Activated CD8-positive, alpha-beta memory T cell treated with anti-CD3 and anti-CD28 coated beads, Interleukin-2, amount 50 U/mL, for 1 hour (primary cell): ENCODE results near the gene ARL6IP1.

Source experiments
- DNase-seq: peaks from one replicate; pipeline ENCODE4 v3.0.0-alpha.2; 2020; ENCODE audit errors: extremely low read depth

Gene ARL6IP1

DNA sequence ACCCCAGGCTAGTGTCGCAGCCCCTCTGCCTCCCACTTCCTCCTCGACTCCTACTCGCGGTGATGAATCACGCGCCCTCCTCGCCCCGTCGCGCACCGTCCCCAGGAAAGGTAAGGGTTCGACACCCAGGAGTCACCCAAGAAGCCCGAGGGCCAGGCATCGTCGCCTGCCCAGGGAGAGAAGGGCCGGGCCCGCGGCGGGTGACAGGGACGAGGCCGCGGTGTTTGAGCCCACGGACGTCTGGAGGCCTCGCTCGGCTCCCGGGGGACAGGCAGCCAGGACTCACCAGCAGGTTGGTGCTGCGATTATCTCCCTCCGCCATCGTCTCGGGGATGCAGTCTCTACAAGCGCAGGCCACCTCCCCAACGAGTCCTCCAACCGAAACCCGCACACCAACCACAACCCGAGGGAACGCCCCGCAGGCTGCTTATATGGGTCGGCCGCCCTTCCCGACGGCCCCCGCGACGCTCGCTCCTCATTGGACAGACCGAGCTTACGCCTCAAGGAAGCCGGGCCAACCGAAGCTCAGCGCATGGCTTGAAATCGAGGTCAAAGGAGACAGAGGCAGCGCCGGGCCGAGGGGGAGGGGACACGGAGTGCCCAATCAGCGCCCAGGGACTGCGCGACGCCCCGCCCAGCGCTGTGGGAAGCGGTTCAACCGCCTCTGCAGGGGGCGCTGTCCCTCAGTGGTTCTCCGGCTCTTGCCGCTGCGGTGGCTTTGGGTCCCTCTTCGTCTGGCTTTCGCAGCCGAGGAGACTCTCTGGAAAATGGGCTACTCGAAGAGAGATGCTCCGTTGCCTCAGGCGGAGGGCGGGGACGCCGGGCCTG, at the start of gene ARL6IP1:
Gene ARL6IP1, minus strand, starts transcription at position 405 of the 828 bp plus-strand sequence. Its CDS starts 83 bp downstream, at position 322.
- DNase-seq = peak; percentile 99

- no peak for DNase-seq
These were observed 45.1 kb upstream of the ARL6IP1 start for GRCh38 chr16:18846416-18846815.

GRCh38 chr16:18842565-18842964, 41.2 kb upstream of the ARL6IP1 start:
- no peak for DNase-seq

DNA sequence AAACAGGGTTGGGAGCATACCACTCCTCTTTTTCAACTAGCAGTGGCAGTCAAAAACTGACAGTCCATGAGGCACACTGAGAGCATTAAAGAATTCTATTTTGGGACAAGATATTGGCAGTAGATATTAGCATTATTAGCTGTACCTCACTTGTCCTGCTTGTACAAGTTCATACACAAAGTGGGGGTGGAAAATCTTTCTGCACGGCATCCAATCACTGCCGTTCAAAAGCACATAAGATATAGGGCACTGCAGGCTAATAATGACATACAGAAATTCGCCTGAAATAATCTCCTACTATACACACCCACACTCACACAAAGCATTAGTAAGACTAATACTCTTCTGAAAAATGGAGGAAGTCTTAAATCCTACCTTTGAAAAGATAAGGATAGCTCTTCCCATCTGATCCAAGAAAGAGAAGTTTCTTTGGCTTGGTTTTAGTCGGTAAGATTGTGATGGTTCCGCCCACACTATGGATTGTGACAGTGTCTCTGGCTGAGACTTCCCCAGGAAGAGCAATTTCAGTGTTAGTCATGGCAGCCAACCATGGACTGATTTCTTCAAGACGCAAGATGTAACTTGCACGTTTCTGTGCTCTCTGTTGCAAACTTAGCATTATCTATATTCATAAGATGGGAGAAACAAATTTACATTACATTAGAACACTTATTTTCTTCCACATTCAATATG, 40.6 kb upstream of the ARL6IP1 start:
- no peak for DNase-seq

DNA sequence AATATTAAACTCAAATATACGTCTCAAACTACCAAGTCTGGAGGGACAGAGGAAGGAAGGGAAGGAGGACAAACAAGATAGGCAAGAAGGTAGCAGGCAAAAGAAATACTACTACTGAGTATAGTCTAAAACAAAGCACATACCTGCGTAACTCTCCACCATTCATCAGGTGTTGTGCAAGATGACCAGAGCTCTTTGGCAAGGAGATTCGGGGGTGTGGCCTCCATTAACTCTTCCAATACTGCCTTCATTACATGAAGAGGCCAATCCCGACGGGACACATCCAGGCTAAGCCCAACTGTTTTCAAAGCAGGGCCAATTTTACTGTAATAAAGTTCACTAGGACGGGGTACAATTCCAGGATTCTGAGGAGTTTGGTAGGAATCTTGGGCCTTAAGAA, 38.2 kb upstream of the ARL6IP1 start:
- DNase-seq = no peak

DNA sequence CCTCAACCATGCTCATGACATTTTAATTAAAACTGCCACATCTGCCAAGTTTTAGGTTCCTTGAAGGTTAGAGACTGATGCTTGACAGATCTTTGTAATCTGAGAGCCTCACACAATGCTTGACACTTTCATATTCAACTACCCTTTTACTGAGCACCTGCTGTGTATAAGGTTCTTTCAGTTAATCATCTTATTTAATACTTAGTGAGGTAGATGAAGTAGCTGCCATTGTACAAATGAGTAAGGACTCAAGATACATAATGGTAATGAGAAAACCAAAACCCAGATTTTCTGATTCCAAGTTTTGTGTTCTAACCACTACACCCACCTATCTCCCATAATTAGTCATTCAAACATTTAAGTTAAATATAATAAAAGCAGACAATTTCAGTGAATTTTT, 35.4 kb upstream of the ARL6IP1 start:
- DNase-seq = no peak

DNA sequence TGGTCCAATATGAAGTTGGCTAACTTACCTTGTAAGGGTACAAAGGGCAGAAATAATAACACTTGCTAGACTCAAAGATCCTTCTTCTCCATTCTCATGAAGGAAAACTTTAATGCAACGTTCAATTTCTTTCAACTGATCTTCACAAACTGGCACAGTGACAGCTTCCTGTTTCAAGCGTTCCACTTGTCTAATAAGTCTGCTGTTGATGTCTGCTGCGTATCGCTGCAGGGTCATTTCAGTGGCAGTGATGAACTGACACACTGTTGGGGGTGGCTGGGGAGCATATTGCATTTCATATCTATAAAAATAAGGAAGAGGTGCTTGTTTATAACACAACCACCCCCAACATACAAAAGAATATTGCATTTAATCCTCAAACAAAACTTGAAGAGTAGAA, 33.5 kb upstream of the ARL6IP1 start:
- DNase-seq = no peak

GRCh38 chr16:18833707-18834505, 32.6 kb upstream of the ARL6IP1 start:
- DNase-seq = no peak

DNA sequence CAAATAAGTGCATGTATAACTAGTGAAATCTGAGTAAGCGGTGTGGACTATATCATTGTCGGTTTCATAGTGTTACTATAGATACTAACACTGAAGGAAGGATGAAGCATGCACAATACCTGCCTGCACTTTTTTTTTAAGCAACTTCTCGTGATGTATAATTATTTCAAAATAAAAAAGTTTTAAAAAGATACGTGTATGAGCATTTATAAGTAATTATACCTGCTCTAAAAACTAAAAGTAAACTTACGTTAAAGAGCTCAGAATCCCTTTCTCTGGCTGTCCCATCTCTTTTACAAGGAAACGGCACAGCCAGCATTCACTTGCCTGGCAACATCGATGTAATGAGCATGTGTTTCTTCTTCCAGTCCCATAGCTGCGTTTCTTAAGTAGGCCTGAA, 31.3 kb upstream of the ARL6IP1 start:
- no peak for DNase-seq

DNA sequence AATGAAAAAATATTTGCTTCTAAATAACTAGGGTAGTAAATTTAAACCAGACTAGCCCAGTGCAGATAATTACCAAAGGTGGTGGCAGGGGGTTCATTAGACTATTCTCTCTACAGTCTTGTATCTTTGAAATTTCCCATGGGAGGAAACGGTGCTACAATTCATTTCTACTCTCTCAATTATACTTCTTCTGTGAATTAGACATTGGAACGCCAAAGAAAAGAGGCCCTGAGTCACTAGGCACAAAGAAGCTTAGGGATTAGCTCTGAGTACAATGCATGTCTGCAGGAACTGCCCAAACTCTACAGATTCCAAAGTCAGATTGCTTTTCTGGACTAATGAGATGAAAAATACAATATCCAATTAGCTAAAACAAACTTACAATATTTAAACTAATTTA, 30.7 kb upstream of the ARL6IP1 start:
- DNase-seq = no peak

DNA sequence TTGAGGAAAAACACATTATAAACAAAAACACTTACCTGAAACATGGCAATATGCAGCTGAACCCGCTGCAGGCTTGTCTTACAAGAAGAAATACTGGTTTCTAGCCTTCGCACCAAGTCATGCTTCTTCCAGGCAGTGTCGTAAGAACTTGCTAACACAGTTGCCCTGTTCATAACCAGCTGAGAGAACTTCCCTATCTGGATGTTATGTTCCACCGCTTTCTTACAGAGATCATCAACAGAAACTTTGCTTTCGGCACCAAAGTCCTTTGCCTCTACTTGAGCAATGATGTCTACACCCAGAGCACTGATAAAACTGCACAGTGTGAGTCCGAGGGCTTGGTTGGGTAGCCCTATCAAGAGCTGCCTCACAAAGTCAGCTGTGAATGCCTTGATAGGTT, 27.9 kb upstream of the ARL6IP1 start:
- no peak for DNase-seq

- no peak for DNase-seq
These were observed 26.5 kb upstream of the ARL6IP1 start for GRCh38 chr16:18827890-18828289.

- no peak for DNase-seq
These were observed 14.9 kb upstream of the ARL6IP1 start for GRCh38 chr16:18816286-18816685.

GRCh38 chr16:18811925-18812324, 10.6 kb upstream of the ARL6IP1 start:
- no peak for DNase-seq

DNA sequence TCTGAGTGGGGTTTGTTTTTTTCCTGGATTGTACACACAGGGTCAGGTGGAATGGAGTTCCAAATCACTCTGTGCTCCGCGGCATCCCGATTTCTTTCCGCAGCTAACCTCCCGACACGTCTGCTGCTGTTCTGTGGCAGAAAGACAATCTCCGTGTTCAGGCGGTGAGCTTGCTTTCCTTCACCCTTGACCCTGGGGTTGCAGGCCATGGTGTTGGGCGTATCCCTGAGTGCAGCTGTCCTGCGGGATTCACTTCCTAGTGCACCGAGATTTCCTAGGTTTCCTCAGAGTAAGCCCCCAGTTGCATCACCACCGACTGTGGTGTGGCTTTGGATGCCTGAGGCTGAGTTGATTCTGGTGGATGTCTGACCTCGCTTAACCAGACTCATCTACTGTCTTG, 7.8 kb upstream of the ARL6IP1 start:
- no peak for DNase-seq

- DNase-seq = no peak
These were observed 4.0 kb upstream of the ARL6IP1 start for GRCh38 chr16:18805257-18805773.

- DNase-seq = no peak
These were observed 3.2 kb upstream of the ARL6IP1 start for GRCh38 chr16:18804540-18804939.

- no peak for DNase-seq
These were observed 2.5 kb upstream of the ARL6IP1 start for GRCh38 chr16:18803569-18804462.

- DNase-seq = no peak
These were observed 1.5 kb upstream of the ARL6IP1 start for GRCh38 chr16:18802767-18803343.

DNA sequence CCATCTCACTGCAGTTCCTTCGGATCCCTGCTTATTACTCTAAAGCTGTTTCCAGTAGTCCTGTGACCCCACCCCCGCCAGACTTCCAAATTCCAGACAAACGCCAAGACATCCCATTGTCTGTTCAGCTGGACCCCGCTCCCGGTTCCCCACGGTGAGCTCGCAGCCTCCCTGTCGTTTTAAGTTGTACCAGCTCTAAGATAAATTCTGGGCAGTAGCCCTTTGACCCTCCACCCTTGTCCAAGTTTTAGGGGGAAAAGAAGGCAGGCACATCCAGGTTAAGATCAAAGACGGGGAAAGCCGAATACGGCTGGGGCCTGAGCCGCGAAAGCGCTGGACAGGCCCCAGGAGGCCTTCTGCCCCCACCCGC, 589 bp downstream of the ARL6IP1 start:
- no peak for DNase-seq

- no peak for DNase-seq
These were observed 1.1 kb downstream of the ARL6IP1 start for GRCh38 chr16:18800293-18800692.
